ENCODE data around the gene ARHGAP18.
A peak's percentile ranks its signal among the peaks of the same experiment; 100 is the strongest.
"Not testable (repeated sequence)": the region's sequence is repeated elsewhere in the genome, so short reads cannot be mapped to it uniquely, and the experiment has no call there.

The ARHGAP18 gene

DNA sequence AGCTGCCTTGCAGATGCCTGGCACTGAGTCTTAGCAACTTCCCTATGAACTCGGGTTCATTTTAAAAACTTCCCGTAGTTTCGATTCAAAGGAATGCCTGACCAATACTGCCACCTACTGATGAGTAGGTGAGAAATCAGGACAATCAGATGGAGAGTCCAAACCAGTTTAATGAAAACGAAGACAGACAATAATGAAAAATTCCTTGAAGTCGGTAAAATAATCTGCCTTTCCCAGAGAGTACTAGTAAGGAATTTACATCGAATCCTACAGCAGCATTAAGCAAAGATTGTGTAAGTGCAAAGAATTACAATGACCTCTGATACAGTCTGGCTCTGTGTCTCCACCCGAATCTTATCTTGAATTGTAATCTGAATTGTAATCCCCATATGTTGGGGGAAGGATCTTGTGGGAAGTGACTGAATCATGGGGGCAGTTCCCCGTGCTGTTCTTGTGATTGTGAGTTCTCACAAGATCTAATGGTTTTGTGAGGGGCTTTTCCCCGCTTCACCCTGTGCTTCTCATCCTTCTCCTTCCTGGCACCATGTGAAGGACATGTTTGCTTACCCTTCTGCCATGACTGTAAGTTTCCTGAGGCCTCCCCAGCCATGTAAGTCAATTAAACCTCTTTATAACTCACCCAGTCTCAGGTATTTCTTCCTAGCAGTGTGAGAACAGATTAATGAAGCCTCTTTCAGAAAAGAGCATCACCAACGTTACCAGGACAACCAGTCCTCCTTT is 134.4 kb downstream of the ARHGAP18 start:
- DNase-seq, result no peak

- DNase-seq, result not testable (repeated sequence)
Measured at GRCh38 chr6:129574605-129575004, 135.4 kb downstream of the ARHGAP18 start.

- not testable (repeated sequence) for DNase-seq
Measured at GRCh38 chr6:129570929-129571328, 139.0 kb downstream of the ARHGAP18 start.

DNA sequence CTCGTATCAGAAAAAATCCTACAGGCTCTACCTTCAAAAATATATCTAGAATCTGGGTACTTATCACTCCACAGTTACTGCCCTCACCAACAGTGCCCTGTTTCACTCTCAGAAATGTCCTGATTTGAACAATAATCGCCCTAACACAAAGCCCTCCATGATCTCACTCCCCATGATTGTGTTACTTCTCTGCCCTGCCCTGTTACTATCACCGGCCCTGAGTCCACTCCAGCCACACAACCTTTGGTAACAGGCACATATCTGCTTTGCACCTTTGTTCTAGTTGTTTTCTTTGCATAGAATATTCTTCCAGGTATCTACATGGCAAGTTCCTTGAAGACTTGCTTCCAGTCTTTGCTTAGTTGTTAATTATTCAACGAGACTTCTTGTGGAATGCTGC is 142.0 kb downstream of the ARHGAP18 start:
- no peak for DNase-seq

- peak; percentile 36 to 44 for DNase-seq
Measured at GRCh38 chr6:129567374-129567773, 142.6 kb downstream of the ARHGAP18 start.

DNA sequence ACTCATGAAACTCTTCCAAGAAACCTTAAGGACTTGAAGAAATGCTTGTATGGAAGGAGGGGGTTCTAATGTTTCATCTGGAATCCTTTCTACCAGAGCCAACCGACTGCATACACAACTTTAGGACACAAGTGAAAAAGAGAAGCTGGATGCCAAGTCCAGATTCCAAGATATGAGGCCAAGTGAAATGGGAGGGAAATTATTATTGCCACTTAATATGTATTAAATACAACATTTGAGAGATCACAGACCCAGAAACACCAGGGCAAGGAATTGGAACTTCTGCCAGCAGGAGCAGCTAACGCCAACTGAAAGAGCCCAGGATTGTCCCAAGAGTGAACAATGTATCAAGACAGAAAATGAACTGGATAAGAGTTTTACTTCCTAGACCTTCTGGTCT is 144.2 kb downstream of the ARHGAP18 start:
- DNase-seq, result no peak

DNA sequence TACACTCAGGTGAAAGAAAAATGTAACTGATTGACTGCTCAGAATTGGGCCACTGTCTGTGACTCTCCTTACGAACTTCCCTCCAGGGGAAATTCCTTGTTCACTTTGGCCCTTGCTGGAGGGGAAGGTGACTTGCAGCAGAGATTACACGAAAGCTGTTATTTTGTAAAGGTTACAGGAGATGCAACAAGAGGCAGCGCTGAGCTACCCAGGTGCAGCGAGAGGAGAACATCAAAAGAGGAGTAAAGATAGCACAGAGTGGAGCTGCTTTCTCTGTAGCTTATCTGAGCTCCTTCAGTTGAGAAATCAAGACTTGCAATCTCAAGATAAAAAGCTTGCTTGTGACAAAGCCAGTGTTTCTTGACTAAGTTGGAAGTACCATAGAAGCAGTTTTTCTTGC is 144.6 kb downstream of the ARHGAP18 start:
- DNase-seq, result no peak

DNA sequence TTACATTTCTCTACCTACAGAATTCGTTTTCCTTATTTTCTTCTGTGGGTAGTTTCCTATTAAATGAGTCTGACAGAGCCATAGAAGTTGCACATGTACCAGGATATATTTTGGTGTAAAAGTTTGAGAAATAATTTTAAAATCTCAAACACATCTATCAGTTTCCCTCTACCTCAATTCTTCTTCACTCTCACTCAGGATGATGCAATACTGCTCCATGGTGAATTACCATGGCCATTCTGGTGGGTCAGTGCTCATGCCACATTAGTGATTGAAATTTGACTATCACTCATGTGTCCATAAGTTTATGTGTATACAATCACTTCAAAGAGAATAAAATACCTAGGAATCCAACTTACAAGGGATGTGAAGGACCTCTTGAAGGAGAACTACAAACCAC is 151.7 kb downstream of the ARHGAP18 start:
- no peak for DNase-seq

- no peak for DNase-seq
Measured at GRCh38 chr6:129555206-129555832, 154.7 kb downstream of the ARHGAP18 start.

DNA sequence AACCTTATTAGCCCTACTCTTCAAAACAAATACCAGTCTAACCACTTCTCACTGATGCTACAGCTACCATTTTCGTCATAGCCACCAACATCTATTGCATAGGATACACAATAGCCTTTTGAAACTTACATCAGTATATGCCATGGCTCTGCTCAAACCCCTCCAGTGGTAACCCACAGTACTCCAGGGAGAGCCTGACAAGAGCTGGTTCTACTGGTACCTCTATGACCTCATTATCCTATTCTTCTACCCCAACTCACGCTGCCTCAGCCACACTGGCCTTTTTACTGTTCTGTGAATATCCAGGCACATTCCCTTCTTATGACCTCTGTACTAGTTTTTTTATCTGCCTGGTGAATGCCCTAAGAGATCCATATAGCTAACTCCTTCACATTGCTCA is 157.6 kb downstream of the ARHGAP18 start:
- DNase-seq, result no peak

DNA sequence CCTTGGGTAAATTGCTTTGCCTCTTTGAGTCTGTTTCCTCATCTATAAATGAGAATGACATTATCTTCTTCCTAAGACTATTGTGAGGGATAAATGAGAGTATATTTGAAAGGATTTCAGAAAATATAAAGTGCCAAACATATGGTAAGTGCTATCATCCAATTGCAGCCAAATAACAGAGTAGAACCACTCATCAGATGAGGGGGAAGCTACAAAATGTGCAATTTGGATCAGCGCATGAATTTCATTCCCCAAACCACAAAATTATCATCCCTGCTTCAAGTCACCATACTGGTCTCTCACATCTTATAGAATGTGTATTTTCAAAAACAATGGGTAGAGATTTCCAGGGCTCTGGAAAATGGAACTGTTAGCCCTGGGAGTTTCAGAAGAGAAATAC is 158.5 kb downstream of the ARHGAP18 start:
- DNase-seq, result no peak

DNA sequence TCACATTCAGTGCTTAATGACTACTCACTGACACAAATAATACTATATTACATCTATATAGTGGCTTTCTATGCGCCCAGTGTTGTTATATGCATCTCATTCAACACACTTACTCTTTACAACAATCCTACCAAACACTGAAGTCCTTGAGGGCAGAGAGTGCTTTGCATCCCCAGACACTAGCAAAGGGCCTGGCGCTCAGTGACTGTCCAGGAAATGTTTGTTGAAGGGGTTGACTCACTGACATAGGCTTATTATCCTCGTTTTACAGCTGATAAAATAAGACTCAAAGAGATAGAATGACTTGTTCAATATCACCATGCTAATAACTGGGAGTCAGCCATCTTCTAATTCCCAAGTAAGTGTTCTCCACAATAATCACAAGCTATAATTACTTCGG is 163.3 kb downstream of the ARHGAP18 start:
- DNase-seq, result no peak

- DNase-seq, result no peak
Measured at GRCh38 chr6:129544892-129545612, 164.9 kb downstream of the ARHGAP18 start.

GRCh38 chr6:129543981-129544380 is 166.0 kb downstream of the ARHGAP18 start:
- DNase-seq, result no peak

- no peak for DNase-seq
Measured at GRCh38 chr6:129542705-129543104, 167.3 kb downstream of the ARHGAP18 start.

DNA sequence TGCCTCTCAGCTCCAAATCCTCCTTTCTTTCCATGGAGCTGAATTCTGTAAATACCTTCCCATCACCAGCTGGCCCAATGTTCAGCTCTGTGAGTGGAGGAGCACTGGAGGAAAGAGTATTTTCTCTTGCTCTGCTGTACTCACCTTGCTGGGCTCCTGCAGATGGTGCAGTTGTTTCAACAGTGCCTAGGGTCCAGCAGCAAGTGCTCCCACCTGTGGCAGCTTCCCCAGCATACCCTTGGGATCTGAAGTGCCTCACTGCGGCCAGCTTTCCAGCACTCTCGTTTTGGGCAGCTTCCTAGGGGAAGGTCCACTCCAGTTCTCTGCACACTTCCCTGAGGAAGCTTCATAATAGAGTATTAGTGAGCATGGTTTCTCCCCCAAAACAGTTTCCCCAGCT is 170.9 kb downstream of the ARHGAP18 start:
- no peak for DNase-seq

DNA sequence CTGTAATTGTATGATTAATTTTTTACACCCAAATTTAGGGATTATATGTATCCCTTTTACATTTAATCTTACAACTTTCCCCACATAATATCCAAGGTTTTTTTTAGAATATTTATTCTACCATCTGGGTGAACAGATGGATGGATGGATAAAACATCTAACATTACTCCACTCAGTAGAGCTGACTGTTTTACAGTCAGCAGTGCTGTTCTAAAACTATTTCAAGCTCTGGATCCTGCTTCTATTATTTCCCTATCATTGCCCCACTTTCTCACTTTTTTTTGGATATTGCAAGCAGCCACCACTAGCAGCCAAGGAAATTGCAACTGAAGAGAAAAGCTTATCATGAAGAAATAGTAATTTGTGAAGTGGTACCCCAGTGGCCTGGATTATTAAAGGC is 173.7 kb downstream of the ARHGAP18 start:
- no peak for DNase-seq

- no peak for DNase-seq
Measured at GRCh38 chr6:129534926-129535325, 175.1 kb downstream of the ARHGAP18 start.
